ENCODE measurements around the gene ZNF57. TPM values are rescaled to one million over a fixed set of nuclear protein-coding genes. Genes with fewer than 3 reads are reported as not detected.
A peak's percentile ranks its signal among the peaks of the same experiment; 100 is the strongest.

ZNF57 gene
- total and polyA plus RNA-seq, 9 of the 15 experiments (the other 6 are each of a cell fraction or from before 2014, with no cell fraction given): 3.9 to 13.5 (median 7.8) TPM

- TF ChIP-seq BRD9 (IDR thresholded peaks at IDR 0.05; ENCODE audit: low read depth, partially characterized antibody) (no peak), KLF6 (CRISPR knock-in tag; IDR thresholded peaks at IDR 0.05; ENCODE audit: borderline replicate concordance) (peak; percentile 80; the same call in 1 of the 2 replicates), JUN (IDR thresholded peaks at IDR 0.05; ENCODE audit: borderline replicate concordance, low read depth, low read length) (peak; percentile 100), JUN (CRISPR knock-in tag; IDR thresholded peaks at IDR 0.05; ENCODE audit: borderline replicate concordance) (peak; percentile 85; the same call in 1 of the 2 replicates), ZNF184 (CRISPR knock-in tag; IDR thresholded peaks at IDR 0.05) (no peak), BCLAF1 (IDR thresholded peaks at IDR 0.05; ENCODE audit: borderline replicate concordance in 1 of 2, control insufficient read depth in 1 of 2, low read depth in 2 of 2, low read length in 1 of 2) (no peak), ZNF24 (IDR thresholded peaks at IDR 0.05) (peak; percentile 24; the same call in 1 of the 2 replicates), PREB (CRISPR knock-in tag; IDR thresholded peaks at IDR 0.05) (no peak), GMEB1 (CRISPR knock-in tag; IDR thresholded peaks at IDR 0.05) (peak; percentile 63), NFRKB (IDR thresholded peaks at IDR 0.05; ENCODE audit: low read depth) (no peak), FOXM1 (IDR thresholded peaks at IDR 0.05; ENCODE audit: low read depth) (peak; percentile 38; the same call in 1 of the 2 replicates), FOXM1 (CRISPR knock-in tag; IDR thresholded peaks at IDR 0.05; ENCODE audit: low read depth) (no peak), CHAMP1 (IDR thresholded peaks at IDR 0.05) (peak; percentile 64; the same call in 1 of the 2 replicates), MTA2 (IDR thresholded peaks at IDR 0.05; ENCODE audit: low read depth) (no peak), CC2D1A (IDR thresholded peaks at IDR 0.05) (peak; percentile 90), ZNF764 (CRISPR knock-in tag; IDR thresholded peaks at IDR 0.05; ENCODE audit: low read depth) (no peak), GTF2F1 (IDR thresholded peaks at IDR 0.05; ENCODE audit: low read depth, low read length) (no peak), RBM14 (IDR thresholded peaks at IDR 0.05; ENCODE audit: borderline replicate concordance, insufficient read depth, low read depth, low read length) (no peak)
Measured at GRCh38 chr19:2962018-2962670, 61.4 kb downstream of the ZNF57 start (continued).

Data from K562 (cell line).